Panc1 (cell line): ENCODE results near the gene MSMP. TPM values are rescaled to one million over a fixed set of nuclear protein-coding genes. Genes with fewer than 3 reads are reported as not detected.

Experiments used
- ATAC-seq: fragments of 200-7000 bp; cut with Tn5 transposase; 2 replicates; pipeline ENCODE4 v1.9.1; 2020; ENCODE audit warnings: mild to moderate bottlenecking, moderate library complexity
- BruUV-seq: library from RNA; stranded (reverse); fragments of 400-500 nt; replicated peaks from 2 replicates; lab custom pipeline; 2021; lab: Mats Ljungman, UMichigan
- CTCF ChIA-PET: fragments of 300-600 bp; sonication (Branson Sonifier 250); formaldehyde crosslinking; loops from one replicate; lab custom pipeline; 2022; ENCODE audit warnings: antibody characterized with exemption; lab: Charles Lee
- POLR2A ChIA-PET: fragments of 300-600 bp; sonication (Branson Sonifier 250); formaldehyde crosslinking; loops from one replicate; lab custom pipeline; 2022; ENCODE audit warnings: antibody characterized with exemption; lab: Charles Lee
- DNase-seq: peaks from one replicate; pipeline ENCODE4 v3.0.0-alpha.2; 2010; ENCODE audit warnings: low read depth, low spot score
- H3K27ac ChIP-seq: 2 replicates; pipeline ENCODE4 v1.5.1; 2011; ENCODE audit warnings: mild to moderate bottlenecking, low read length, inconsistent platforms
- H3K27me3 ChIP-seq: fragments of 200-500 bp; sonication (Bioruptor generic); 2 replicates; pipeline ENCODE4 v1.6.0; 2014; ENCODE audit warnings: low read length, inconsistent platforms; ENCODE audit not compliant: control insufficient read depth, insufficient read depth
- H3K36me3 ChIP-seq: fragments of 200-500 bp; sonication (Bioruptor generic); 2 replicates; pipeline ENCODE4 v1.5.1; 2014; ENCODE audit warnings: inconsistent platforms, mild to moderate bottlenecking, low read length, moderate library complexity; ENCODE audit not compliant: control insufficient read depth, insufficient read depth
- H3K4me1 ChIP-seq: 2 replicates; pipeline ENCODE4 v1.5.1; 2011; ENCODE audit warnings: inconsistent platforms, mild to moderate bottlenecking, low read length, moderate library complexity; ENCODE audit not compliant: control insufficient read depth, insufficient read depth
- H3K4me3 ChIP-seq, 2 experiments: 2 replicates each; pipeline ENCODE4 v1.5.1; 2011 to 2012; ENCODE audit warnings: low read depth in 2 of 2, low read length in 2 of 2, mild to moderate bottlenecking in 2 of 2, inconsistent platforms in 1 of 2, moderate library complexity in 1 of 2
- H3K9me3 ChIP-seq: fragments of 200-500 bp; sonication (Bioruptor generic); 2 replicates; pipeline ENCODE4 v1.5.1; 2014; ENCODE audit warnings: low read depth, mild to moderate bottlenecking, inconsistent platforms, low read length, moderate library complexity; ENCODE audit not compliant: control insufficient read depth, insufficient read depth
- POLR2AphosphoS5 ChIP-seq: IDR thresholded peaks from 2 replicates; pipeline ENCODE4 v1.6.1; 2012; ENCODE audit warnings: mild to moderate bottlenecking, low read depth, low read length, moderate library complexity
- SIN3A ChIP-seq: IDR thresholded peaks from 2 replicates; pipeline ENCODE4 v1.6.1; 2012; ENCODE audit warnings: low read depth, mild to moderate bottlenecking, low read length, moderate library complexity, borderline replicate concordance; ENCODE audit not compliant: insufficient read depth
- TCF7L2 ChIP-seq: IDR thresholded peaks from 2 replicates; pipeline ENCODE4 v1.6.1; 2011; ENCODE audit warnings: mild to moderate bottlenecking, low read depth, low read length, inconsistent platforms
- in situ Hi-C: cut with HindIII; loops from 2 replicates; pipeline ENCODE4 v1.10.0; 2016; ENCODE audit warnings: low sequenced_read_pairs, low pct_unique_long_range_greater_than_20kb
- intact Hi-C: fragments of 100-400 bp; cut with micrococcal nuclease; formaldehyde crosslinking; loops from one replicate; pipeline ENCODE4 v1.10.0; 2022; ENCODE audit not compliant: unreplicated experiment
- total RNA-seq: library from RNA; stranded (reverse); gene quantifications from one replicate; pipeline ENCODE4 v1.2.1, GENCODE V29; 2021; ENCODE audit not compliant: unreplicated experiment
- TF ChIP-seq, protein P1 (sequence below): fragments of 450-650 bp; IDR thresholded peaks from 2 replicates; pipeline ENCODE4 v1.5.1; 2017; ENCODE audit warnings: mild to moderate bottlenecking
- TF ChIP-seq, protein P2 (sequence below), 2 experiments: IDR thresholded peaks; 2 replicates each; pipeline ENCODE4 v1.6.1; 2011 to 2012; ENCODE audit warnings: low read depth in 2 of 2, control low read depth in 1 of 2, low read length in 1 of 2, mild to moderate bottlenecking in 1 of 2, moderate library complexity in 1 of 2; ENCODE audit not compliant: insufficient read depth in 1 of 2

The MSMP gene
- total RNA-seq, 1 experiment from 2014 or later, result 1.4 TPM

DNA sequence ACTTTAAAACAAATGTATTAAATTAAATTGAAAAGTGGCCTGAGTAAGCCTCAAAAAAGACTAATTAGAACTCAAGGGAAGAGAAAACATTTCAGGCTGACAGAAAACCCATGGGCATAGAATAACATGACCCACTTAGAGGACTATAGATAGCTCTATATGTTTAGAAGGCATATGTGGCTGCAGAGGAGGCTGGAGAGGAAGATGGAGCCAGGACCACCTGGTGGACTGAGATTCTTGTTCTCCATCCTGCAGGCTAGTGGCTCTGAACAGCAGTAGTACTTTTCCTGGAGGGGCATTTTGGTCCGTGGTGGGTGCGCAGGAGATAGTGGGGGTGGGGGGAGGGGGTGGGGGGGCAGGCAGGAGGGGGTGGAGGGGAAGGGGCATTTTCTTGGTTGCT, 27.0 kb upstream of the MSMP start:
- ATAC-seq, result no peak
- TF ChIP-seq, protein P1, sequence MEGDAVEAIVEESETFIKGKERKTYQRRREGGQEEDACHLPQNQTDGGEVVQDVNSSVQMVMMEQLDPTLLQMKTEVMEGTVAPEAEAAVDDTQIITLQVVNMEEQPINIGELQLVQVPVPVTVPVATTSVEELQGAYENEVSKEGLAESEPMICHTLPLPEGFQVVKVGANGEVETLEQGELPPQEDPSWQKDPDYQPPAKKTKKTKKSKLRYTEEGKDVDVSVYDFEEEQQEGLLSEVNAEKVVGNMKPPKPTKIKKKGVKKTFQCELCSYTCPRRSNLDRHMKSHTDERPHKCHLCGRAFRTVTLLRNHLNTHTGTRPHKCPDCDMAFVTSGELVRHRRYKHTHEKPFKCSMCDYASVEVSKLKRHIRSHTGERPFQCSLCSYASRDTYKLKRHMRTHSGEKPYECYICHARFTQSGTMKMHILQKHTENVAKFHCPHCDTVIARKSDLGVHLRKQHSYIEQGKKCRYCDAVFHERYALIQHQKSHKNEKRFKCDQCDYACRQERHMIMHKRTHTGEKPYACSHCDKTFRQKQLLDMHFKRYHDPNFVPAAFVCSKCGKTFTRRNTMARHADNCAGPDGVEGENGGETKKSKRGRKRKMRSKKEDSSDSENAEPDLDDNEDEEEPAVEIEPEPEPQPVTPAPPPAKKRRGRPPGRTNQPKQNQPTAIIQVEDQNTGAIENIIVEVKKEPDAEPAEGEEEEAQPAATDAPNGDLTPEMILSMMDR, result no peak
- TF ChIP-seq TCF7L2, result no peak
- CTCF ChIA-PET, result no interaction called here

DNA sequence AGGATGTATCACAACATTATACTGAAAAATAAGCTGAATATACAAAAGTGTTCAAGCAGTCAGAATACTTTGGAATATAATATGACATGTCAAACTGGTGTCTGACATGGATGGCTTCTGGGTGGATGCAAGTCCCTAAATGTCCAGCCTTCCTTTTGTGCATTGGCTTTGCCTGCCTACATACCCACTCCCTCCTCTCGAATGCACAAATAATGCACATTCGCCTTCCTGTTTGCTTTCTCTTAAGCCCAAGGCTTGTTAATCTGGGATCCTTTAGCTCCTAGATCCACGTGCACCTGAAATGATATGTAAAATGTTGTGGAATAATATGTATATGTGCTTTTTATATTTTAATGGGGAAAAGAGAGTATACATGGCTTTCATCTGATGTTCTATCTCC, 24.4 kb upstream of the MSMP start:
- POLR2A ChIA-PET, result interaction anchor here (0.6 kb wide), 1 partner anchor 38 kb away, joined by 11 read pairs; no protein-coding TSS in a partner anchor
- TF ChIP-seq TCF7L2 (no peak), SIN3A (no peak), POLR2AphosphoS5 (no peak)
- TF ChIP-seq, protein P2, sequence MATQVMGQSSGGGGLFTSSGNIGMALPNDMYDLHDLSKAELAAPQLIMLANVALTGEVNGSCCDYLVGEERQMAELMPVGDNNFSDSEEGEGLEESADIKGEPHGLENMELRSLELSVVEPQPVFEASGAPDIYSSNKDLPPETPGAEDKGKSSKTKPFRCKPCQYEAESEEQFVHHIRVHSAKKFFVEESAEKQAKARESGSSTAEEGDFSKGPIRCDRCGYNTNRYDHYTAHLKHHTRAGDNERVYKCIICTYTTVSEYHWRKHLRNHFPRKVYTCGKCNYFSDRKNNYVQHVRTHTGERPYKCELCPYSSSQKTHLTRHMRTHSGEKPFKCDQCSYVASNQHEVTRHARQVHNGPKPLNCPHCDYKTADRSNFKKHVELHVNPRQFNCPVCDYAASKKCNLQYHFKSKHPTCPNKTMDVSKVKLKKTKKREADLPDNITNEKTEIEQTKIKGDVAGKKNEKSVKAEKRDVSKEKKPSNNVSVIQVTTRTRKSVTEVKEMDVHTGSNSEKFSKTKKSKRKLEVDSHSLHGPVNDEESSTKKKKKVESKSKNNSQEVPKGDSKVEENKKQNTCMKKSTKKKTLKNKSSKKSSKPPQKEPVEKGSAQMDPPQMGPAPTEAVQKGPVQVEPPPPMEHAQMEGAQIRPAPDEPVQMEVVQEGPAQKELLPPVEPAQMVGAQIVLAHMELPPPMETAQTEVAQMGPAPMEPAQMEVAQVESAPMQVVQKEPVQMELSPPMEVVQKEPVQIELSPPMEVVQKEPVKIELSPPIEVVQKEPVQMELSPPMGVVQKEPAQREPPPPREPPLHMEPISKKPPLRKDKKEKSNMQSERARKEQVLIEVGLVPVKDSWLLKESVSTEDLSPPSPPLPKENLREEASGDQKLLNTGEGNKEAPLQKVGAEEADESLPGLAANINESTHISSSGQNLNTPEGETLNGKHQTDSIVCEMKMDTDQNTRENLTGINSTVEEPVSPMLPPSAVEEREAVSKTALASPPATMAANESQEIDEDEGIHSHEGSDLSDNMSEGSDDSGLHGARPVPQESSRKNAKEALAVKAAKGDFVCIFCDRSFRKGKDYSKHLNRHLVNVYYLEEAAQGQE (IDR thresholded peaks at IDR 0.05; ENCODE audit: insufficient read depth in 1 of 2, low read depth in 2 of 2, low read length in 1 of 2), result no peak
- TF ChIP-seq, protein P1, result no peak
- no peaks in the 10 kb centered on the region for H3K36me3 ChIP-seq
- BruUV-seq, result no TSS peak
- no peaks in the 10 kb centered on the region for H3K9me3 ChIP-seq
- ATAC-seq, result no peak
- DNase-seq, result no peak
- no peaks in the 10 kb centered on the region for H3K4me1 ChIP-seq
- no peak overlapping the region for H3K27ac ChIP-seq
- H3K4me3 ChIP-seq, result no peak overlapping the region
- in situ Hi-C loops, result no loop called here
- no peaks in the 10 kb centered on the region for H3K27me3 ChIP-seq
- intact Hi-C loops, result no loop called here
- CTCF ChIA-PET, result interaction anchor here (1.0 kb wide), 1 partner anchor 11 kb away, joined by 7 read pairs; no protein-coding TSS in a partner anchor

More for the DNA sequence above, 27.0 kb upstream of the MSMP start:
- no peaks in the 10 kb centered on the region for H3K4me1 ChIP-seq
- H3K36me3 ChIP-seq, result no peaks in the 10 kb centered on the region
- no peaks in the 10 kb centered on the region for H3K9me3 ChIP-seq
- H3K4me3 ChIP-seq, result no peak overlapping the region
- POLR2A ChIA-PET, result interaction anchor here (0.7 kb wide), 2 partner anchors 98 to 138 kb away, joined by 7 to 10 read pairs; no protein-coding TSS in a partner anchor
- no TSS peak for BruUV-seq
- no peak overlapping the region for H3K27ac ChIP-seq
- no peaks in the 10 kb centered on the region for H3K27me3 ChIP-seq
- intact Hi-C loops, result no loop called here
- DNase-seq, result no peak
- in situ Hi-C loops, result no loop called here
